Activated CD4-positive, alpha-beta T cell treated with anti-CD3 and anti-CD28 coated beads, Interleukin-2, amount 50 U/mL, for 24 hours (primary cell): ENCODE data around the gene SPECC1L.
"Not testable (repeated sequence)": the region's sequence is repeated elsewhere in the genome, so short reads cannot be mapped to it uniquely, and the experiment has no call there.

Source experiments
- DNase-seq, 2 donors: peaks; one replicate each; pipeline ENCODE4 v3.0.0-alpha.2; 2020; ENCODE audit warnings: low read depth in 1 of 2, low spot score in 1 of 2

The SPECC1L gene

DNA sequence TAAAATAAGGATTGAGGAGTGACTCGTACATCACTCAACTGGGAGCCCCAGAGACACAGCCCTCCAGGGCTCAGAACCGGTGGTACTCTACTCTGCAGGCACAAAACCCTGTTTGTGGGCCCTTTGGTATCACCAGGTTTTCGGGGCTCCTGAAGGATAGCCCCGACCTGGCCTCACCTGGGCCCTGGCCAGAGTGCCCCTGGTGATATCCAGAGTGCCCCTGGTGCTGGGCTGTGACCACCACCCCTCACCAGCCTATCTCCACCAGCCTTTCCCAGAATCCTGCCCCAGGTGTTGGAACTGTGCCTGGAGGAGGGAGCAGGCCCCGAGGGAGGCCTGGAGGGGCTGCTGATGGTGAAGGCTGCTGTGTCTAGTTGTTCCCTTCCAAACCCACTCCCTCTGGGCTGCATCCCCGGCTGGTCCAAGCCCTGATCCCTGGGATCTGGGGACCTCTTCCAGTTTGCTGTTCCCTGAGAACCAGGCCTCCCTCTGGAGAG lies 23.6 kb upstream of the SPECC1L start:
- DNase-seq: no peak

DNA sequence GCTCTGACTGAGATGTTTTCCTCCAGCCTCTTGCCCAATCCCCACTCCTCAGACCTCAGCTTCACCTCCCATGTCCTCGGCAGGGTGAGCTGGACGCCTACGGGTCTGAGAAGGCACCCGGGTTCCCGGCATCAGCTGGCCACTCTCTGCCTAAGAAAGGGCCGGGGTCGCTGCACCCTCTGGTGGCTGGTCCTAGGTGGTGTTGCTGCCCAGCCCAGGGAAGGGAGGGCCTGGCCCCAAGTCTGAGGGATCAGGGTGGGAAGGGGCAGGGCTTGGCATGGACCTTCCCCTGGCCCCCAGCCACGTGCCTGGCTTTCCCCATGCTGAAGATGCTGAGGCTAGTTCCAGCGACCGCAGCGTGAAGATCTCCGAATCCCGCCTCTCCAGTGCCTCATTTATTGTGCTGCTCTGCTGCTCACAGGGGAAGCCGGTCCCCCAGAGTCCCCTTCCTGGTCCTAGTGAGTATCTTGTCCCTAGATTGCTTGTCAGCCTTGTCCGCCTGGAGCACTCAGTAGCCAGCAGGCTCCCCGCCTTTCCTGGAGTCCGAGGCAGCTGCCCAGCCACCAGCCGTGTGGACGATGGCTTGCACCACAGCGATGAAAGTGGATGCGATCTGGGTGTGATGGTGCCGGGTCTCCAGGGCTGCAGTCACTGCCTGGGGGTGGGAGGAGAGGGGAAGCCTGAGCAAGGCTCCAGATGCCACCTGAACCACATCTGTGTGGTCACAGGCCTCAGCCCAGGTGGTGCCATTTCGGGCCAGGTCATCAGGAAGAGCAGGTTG lies 22.9 kb upstream of the SPECC1L start:
- peak; percentile 16 to 17 for DNase-seq

DNA sequence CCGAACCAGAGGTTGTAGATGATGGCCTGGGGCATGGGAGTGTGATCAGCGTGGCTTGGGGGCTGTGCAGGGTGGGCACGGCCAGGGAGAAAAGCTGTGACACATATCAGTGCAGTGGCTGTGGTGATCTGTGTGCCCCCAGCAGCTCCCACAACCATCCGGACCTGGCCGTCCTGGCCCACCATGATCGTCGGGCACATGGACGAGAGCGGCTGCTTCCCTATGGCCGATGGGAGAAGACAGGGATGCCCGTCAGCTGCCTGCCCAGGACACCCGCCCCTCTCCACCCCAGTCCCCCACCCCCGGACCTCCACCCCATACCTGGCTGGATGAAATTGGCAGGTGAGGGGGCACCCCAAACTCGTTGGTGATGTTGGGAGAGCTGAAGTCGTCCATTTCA lies 22.0 kb upstream of the SPECC1L start:
- not testable (repeated sequence) for DNase-seq

DNA sequence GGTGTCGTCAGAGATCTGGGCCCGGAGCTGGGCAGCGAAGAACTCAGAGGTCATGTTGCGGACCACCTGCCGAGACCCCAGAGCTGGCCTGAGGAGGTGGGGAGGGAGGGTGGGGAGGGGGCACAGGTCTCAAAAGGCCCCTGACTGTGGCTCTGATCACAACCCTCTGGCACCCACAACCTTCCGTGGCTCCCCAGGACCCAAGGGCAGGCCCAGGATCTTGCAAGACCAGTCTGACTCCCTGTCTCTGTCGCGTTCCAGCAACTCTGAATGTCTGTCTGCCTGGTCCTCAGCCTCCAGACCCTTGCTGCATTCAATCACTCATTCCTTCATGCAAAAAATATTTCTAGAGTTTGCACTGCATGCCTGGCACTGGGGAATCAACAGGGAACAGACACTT lies 21.2 kb upstream of the SPECC1L start:
- not testable (repeated sequence) for DNase-seq

DNA sequence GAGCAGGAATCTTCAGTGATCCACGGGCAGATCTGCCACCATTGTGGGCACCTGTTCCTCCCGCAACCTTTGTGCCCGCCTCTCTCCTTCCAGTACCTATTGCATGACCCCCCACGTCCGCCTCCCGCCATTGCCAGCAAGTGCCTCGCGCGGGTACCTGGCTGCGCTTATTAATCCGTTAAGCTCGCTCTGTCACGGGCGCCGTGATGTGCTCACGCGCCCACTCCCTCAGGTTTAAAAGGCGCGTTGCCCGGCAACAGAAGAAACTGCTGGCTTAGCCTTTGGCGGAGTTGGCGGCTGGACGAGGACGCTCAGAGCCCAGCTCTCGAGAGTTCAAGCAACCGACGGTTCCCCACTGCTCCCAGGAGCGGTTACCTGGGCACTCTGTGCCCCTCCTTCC lies 19.3 kb upstream of the SPECC1L start:
- DNase-seq: not testable (repeated sequence)

DNA sequence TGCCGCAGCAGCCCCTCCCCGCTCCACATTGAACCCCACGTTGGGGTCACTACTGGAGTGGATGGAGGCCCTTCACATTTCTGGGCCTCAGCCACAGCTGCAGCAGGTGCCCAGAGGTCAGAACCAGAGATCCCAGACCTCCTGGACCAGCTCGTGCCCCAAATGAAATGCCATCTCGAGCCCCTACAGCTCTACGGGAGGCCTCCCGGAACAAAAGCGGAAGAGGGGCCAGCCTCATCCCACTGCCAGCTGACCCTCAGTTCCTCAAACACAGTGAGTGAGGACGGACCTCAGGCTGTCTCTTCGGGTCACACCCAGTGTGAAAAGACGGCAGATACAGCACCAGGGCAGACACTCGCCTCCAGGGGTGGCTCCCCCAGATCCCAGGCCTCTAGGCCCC lies 17.5 kb upstream of the SPECC1L start:
- not testable (repeated sequence) for DNase-seq

DNA sequence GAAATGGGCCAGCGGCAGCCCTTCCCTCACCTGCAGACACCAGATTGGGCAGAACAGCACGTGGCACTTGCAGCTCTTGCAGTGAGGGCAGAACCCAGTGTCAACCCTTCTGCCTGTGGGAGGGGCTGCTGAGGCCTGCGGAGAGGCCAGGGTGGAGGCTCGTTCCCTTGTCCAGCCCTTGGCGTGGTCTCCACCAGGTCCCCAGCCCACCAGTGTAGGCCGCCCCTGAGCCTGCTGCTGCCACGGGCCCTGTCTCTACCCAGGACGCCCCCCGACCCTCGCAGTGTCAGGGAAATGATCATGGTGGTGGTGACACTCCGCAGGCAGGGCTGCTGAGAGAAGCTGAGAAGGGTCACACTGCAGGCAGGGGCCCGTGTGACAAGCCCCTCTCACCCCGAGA lies 14.5 kb upstream of the SPECC1L start:
- DNase-seq: not testable (repeated sequence)

DNA sequence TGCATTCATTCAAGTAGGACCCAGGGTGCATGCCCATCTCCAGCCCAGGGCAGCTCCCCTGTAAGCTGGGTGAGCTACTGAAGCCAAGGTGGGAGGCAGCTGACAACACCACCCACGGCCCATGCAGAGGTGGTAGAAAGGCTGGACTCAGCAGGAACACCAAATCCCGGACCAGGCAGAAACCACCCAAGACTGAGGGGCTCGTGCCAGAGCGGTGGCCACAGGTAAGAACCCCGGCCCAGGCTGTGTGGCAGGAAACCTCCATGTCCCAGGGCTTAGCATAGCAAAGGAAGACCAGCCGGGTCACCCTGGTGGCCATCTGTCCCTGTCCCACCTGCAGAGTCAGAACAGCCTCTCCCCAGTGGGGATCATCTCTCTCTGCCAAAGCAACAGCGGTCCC lies 13.9 kb upstream of the SPECC1L start:
- not testable (repeated sequence) for DNase-seq

DNA sequence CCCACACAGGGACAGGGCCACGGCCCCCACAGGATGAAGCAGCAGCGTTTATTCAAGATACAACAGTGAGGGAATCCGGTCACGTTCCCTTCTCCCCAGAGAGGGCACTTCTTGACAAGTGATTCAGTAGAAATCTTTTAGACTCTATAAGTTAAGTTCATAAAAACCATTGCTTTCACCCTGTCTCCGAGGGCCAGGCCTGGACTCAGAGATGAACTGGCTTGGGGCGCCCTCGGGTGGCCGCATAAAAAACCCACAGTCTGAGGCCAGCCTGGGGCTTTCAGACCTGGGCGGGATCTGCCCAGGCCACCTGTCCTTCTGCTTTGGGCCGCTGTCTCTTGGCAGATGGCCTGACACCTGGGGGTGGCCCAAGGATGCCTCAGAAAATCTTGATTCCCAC lies 11.2 kb upstream of the SPECC1L start:
- DNase-seq: peak in 1 of 2 donors; percentile 58

DNA sequence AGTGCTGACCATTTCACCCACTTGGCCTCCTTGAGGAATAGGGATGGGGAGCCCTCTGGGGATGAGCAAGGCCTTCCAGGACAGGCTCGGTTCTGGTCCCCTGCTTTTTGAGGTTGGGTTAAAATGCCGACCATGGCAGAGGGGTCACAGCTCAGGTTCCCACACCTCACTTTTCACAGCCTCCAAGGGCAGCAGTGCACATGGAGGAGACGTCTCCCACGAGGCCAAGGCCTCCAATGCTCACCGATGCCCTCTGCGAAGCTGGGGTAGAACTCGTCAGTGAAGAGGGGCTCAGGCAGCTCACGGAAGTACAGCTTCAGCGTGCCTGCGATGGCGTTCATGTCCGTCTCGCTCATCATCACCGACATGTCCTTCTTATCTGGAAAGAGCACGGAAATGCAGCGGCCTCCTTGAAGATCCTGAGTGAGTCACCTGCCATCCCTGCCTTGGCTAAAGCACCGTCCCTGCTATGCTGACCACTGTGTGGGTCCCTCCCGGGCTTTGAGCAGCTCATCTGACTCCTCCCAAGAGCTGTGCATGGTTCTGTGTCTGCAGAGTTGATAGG lies 8.4 kb upstream of the SPECC1L start:
- DNase-seq: not testable (repeated sequence)

DNA sequence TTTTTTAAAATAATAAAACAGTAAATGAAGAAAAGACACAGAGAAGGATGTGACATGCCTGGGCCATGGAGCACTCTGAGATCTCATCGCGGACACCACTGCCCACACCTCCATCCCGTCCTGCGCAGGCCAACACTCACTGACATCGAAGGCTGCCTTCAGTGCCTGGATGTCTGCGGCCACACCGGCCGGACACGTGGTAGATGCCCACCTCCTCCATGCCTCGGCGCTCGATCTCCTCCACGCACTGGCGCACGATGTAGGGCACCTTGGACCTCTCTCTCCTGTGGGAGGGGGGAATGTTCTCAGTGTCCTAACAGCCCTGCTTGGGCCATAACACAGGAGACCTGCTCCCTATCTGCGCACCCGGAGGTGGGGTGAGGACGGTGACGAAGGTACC lies 7.2 kb upstream of the SPECC1L start:
- not testable (repeated sequence) for DNase-seq

DNA sequence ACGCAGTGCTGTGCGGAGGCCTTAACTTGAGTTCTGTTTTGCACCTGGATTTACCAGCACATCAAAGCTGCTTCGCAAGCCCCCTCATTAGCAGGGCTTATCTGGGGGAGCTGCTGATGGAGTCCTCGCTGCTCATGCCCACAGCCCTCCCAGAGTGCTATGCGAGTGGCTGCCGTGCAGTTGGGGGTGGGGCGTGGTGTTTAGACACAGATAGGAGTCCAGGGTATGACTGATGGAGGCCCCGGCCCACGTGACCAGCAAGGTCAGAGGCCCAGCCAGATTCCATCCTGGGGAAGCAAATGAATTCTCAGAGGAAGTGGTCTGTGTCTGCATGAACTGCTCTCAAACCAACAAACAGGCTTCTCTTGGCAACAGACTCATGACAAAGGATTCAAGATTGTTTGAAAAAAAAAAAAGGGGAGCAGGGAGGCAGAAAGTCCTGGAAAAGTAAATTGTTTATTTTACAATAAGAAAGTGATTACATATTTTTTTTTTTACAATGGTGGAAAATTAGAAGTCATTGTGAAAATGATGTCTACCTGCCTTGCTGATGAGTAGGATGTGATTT lies 6.2 kb upstream of the SPECC1L start:
- not testable (repeated sequence) for DNase-seq

DNA sequence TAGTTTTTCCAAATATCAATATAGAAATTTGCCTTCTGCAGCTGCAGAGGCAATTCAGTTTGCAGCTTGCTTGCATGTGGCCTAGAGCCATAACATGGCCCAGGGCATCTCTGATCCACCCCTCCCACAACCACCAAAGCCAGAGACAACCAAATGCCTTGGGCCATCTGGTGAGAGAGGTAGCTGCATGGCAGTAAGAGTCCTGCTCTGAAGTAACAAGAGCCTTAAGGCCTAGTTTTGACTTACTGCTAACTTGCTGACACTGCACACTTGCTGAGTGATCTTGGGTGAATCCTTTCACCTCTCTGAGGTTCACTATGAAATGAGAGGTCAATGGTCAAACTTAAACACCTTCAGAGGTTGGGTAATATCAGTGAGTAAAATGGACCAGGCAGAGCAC lies 4.9 kb upstream of the SPECC1L start:
- no peak for DNase-seq

DNA sequence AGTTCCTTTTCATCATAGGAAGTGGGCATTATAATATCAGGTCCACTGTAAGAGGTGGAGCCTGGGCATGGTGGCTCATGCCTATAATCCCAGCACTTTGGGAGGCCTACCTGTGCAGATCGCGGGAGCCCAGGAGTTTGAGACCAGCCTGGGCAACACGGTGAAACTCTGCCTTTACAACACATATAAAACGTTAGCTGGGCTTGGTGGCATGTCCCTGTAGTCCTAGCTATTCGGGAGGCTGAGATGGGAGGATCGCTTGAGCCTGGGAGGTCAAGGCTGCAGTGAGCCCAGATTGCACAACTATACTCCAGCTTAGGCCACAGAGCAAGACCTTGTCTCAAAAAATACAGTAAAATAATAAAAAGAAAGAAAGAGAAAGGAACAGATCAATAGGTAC lies 4.1 kb upstream of the SPECC1L start:
- not testable (repeated sequence) for DNase-seq

DNA sequence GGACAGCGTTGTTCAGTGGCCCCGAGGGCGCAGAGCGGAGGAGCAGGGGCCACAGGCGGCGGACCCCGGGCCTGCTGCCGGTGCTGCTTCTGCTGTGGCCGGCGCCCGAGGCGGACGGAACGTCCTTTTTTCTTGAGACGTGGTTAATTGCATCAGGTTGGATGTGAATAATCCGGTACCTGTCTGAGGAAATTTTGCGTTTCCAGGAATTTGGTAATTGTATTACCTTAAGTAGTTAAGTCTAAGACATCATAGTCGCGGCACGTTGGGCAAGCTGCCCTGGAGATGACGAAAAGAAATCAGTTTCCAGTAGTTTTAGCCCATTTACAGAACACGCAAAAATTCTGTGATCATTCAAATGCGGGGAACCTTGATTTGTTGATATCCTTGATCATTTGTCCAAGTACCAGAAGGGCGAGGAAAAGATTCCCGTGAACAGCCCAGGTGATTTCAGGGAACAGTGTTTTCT lies 789 bp downstream of the SPECC1L start:
- no peak for DNase-seq

DNA sequence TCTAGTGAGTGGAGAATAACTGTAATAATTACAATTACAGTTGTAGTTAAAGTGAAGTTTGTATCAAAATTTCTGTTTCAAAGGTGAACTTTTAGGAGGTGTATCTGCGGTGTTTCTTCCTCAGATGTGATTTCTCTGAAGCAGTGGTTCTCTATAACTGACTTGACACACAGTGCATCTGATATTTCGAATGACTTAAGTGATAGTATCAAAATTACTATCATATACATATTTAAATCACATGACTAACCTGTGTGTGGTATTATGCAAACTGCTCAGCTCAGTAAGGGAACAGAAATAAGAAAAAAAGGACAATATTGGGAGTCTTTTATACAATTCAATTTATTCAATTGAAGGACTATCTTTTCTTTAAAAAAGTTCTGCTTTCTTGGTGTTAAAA lies 2.4 kb downstream of the SPECC1L start:
- DNase-seq: not testable (repeated sequence)

DNA sequence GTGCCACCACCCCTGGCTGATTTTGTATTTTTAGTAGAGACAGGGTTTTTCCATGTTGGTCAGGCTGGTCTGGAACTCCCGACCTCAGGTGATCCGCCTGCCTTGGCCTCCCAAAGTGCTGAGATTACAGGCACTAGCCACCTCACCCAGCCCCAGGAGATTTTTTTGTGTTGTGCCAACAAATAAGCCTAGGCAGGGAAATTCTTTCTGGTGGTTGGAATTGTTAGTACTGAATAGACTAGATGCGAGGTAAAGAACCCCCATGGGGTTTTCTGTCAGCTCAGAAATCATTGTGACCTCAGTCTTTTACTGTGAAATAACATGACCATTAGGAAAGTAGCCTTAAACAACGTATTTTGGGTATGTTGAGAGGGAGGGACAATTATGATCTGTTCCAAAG lies 3.3 kb downstream of the SPECC1L start:
- not testable (repeated sequence) for DNase-seq

DNA sequence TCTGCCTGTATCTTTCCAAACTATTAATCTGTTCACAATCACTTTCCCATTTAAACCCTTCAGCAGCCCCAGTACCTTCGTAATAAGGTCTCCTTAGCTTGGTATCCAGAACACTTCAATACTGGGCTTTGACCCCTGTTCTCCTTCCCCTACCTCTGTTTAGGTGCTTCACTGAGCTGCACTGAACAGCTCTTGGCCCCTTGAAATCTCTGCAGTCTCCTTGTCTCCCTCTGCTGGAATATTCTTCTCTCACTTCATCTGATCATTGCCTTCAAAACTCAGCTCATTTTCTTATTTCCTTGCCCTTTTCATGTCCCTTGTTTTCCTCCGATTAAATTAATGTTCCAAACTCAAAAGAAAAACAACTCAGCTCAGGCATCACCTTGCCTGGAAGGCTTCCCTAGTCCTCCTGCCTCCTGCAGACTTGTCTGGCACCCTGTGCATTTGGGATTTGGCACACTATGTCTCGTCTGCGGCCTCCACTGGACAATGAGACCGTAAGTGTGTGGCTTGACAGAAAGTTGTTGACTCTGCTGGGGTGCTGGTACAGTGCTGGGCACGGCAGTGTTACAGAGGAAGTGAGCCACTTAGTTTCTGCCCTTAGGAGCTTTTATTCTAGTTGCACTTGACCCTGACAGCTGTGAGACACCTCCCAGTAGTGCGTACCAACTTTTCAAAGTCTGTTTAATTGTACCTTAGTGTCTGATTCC lies 4.2 kb downstream of the SPECC1L start:
- DNase-seq: not testable (repeated sequence)

DNA sequence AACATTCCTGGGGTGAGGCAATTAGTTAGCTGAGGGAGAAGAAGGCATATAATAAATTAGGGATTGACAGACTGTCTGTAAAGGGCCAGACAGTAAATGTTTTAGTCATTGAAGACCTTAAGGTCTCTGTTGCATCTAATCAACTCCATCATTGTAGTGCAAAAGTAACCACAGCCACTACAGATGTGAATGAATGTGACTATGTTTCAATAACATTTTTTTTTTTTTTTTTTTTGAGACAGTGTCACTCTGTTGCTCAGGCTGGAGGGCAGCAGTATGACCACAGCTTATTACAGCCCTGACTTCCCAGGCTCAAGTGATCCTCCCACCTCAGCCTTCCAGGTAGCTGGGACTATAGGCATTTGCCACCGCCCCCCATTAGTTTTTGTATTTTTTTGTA lies 9.7 kb downstream of the SPECC1L start:
- DNase-seq: not testable (repeated sequence)

DNA sequence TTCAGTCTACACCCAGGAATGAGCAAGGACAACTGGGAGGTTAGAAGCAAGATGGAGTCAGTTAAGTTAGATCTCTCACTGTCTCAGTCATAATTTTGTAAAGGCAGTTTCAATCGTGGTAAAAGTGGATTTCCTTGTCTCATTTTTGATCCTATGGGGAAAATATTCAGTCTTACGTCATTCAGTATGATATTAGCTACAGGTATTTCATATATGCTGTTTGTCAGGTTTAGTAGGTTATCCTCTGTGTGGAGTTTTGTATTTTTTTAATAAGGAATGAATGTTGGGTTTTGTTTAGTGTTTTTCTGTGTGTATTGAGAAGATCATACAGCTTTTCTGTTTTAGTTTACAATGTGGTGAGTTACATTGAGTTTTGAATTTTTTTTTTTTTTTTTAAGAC lies 11.8 kb downstream of the SPECC1L start:
- DNase-seq: no peak

DNA sequence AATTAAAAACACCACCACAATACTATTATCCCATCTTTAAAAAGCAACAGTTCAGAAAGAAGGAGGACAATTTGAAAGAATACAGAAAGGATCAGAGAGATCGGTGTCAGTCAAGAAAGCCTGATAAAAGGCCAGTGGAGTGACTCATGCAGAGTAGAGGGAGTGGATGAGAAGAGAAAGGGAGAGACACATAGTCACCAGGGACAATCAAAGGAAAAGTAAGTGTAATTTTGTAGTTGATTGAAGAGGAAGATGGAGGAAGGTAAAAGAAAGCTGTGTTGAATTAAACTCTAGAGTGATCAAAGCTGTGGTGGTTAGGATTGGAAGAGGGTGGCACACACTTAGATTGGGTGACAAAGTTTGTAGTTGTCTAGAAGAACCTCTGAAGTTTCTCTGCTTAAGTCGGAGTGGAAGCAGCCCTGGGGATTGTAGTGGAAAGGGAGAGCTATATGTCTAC lies 14.1 kb downstream of the SPECC1L start:
- peak in 1 of 2 donors; percentile 16 for DNase-seq
